ENCODE data around the gene AUTS2. TPM values are rescaled to one million over a fixed set of nuclear protein-coding genes. Genes with fewer than 3 reads are reported as not detected.

AUTS2 gene
- total RNA-seq, 1 donor from 2014 or later = 9.9 TPM

DNA sequence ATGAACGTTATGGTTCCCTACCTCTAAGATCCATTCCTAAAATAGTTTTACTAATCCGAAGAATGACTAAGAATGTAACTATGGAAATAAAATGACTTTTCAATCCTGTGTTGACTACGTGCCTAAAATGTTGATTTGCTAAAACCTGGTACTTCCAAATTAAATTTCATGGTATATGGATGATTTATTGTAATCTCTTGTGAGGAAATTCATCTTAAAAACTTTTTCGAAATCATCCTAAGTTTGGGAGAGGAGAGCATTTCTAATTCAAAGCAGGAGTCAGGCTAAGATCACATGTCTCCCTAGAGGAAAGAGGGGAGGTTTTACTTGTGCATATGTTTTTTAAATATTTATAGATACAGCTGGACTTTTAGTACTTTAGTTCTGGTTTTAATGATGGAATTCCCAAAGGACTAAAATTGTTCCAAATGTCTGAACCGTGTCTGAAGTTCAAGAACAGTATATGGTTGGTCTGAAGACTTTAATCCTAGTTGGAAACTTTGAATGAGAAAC, 483.9 kb downstream of the AUTS2 start:
- TF ChIP-seq CTCF (IDR thresholded peaks at IDR 0.05; ENCODE audit: insufficient read depth, low read length, poor library complexity, severe bottlenecking) = no peak
- Histone ChIP-seq H3K27me3 (ENCODE audit: control insufficient read depth, insufficient read depth, low read length) (no peaks in the 10 kb centered on the region), H3K4me3 (ENCODE audit: low read depth, low read length) (no peak overlapping the region), H3K36me3 (ENCODE audit: control insufficient read depth, insufficient read depth, low read length) (no peaks in the 10 kb centered on the region)
- no peak for DNase-seq (ENCODE audit: low read depth)

GRCh38 chr7:70091362-70091761, 493.1 kb downstream of the AUTS2 start:
- no peaks in the 10 kb centered on the region for H3K36me3 ChIP-seq (ENCODE audit: control insufficient read depth, insufficient read depth, low read length)
- H3K27me3 ChIP-seq (ENCODE audit: control insufficient read depth, insufficient read depth, low read length) = no peaks in the 10 kb centered on the region
- H3K4me3 ChIP-seq (ENCODE audit: low read depth, low read length) = no peak overlapping the region
- DNase-seq (ENCODE audit: low read depth) = no peak
- no peak for TF ChIP-seq CTCF (IDR thresholded peaks at IDR 0.05; ENCODE audit: insufficient read depth, low read length, poor library complexity, severe bottlenecking)

DNA sequence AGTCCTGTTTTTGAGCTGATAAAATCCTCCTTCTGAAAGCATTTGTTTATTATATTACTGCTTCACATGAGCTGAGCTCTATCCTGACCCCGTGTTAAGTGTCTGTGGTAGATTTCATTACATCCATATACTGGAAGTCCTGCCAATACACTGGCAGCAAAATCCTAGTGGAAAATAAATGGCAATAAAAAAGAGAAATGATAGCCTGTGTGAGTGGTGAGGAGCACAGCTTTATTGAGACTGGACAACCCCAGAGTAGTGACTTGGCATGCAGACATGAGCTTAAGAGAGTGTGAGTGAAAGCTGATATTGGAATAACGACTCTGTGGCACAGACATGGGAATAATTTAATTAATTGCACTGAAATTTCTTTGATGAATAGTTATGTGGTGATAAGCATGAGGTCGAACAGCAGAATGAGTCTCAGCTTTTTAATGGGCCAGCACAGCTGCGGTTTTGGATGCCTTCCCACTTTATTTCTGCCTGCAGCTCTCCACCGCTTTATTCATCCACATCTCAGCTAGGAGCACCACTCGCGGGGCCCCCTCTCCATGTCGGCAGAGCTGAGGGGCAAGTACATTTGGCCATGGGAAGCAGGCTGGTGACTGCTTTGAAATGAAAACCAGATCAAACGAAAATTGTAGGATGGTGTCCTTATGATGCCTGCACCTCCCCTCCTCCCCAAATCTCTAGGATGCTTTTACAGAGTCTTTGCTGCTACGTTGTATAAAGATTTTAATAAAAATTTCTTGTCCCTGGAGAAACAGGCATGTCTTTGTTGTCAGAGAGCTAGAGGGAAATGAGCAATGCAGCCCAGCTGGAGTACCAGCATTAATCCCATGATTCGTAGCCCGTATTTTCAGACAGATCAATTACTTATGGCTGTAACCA, 494.3 kb downstream of the AUTS2 start:
- no peak for TF ChIP-seq CTCF (IDR thresholded peaks at IDR 0.05; ENCODE audit: insufficient read depth, low read length, poor library complexity, severe bottlenecking)
- Histone ChIP-seq H3K27me3 (ENCODE audit: control insufficient read depth, insufficient read depth, low read length) (no peaks in the 10 kb centered on the region), H3K36me3 (ENCODE audit: control insufficient read depth, insufficient read depth, low read length) (no peaks in the 10 kb centered on the region), H3K4me3 (ENCODE audit: low read depth, low read length) (no peak overlapping the region)
- DNase-seq (ENCODE audit: low read depth) = no peak

DNA sequence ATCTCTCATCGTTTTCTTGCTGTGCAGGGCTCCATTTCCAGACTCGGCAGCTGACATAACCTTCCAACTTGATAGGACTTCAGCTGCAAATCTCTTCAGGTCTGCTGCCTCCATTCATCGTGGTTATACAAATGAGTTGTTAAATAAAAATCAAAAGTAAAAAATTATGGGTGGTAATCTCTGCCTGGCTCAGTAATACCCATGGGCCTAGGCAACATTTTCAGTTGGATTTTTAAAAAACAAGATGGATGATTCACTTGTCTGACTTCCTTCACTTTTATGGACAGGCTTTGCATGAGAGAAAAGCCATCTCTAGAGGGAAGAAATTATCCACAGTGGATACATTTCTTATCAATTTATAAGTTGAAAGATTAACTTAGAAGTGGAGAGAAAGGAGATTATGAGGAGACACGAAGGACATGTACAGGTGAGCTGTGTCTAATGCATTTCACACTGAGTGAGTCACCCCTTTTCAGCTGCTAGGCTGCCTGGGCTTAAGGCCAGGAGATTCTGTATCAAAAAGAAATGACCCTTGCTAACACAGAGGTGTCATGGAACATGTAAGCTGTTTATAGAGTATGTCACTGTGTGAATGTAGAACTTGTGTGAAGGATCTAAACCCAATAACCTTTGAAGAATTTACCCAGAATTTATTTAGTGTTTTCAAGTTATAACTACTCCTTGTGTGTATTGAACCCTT, 495.1 kb downstream of the AUTS2 start:
- H3K27me3 ChIP-seq (ENCODE audit: control insufficient read depth, insufficient read depth, low read length) = no peaks in the 10 kb centered on the region
- no peaks in the 10 kb centered on the region for H3K36me3 ChIP-seq (ENCODE audit: control insufficient read depth, insufficient read depth, low read length)
- H3K4me3 ChIP-seq (ENCODE audit: low read depth, low read length) = no peak overlapping the region
- TF ChIP-seq CTCF (IDR thresholded peaks at IDR 0.05; ENCODE audit: insufficient read depth, low read length, poor library complexity, severe bottlenecking) = no peak
- peak; percentile 21 for DNase-seq (ENCODE audit: low read depth)

DNA sequence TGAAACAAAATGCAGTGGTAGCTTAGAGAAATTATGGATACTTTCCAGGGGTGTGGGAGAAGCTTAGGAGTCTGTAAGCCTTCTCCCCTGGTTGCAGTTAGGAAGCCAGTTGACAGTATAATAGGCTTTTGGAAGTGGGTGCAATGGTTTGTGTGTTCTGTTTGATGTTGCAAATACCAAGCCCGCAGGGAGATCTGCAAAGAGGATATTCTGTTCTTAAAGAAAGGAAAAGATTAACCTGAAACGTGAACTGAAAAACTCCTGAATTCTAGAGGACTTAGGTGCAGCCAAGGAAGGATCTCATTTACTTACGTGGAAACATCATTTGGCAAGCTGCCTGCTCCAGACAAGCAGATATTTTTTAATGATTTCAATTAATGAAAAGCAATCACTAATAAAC, 496.6 kb downstream of the AUTS2 start:
- Histone ChIP-seq H3K36me3 (ENCODE audit: control insufficient read depth, insufficient read depth, low read length) (no peaks in the 10 kb centered on the region), H3K27me3 (ENCODE audit: control insufficient read depth, insufficient read depth, low read length) (no peaks in the 10 kb centered on the region), H3K4me3 (ENCODE audit: low read depth, low read length) (no peak overlapping the region)
- no peak for TF ChIP-seq CTCF (IDR thresholded peaks at IDR 0.05; ENCODE audit: insufficient read depth, low read length, poor library complexity, severe bottlenecking)
- DNase-seq (ENCODE audit: low read depth) = no peak

Data from kidney epithelial cell (primary cell).